K562 (cell line): Measurements from ENCODE around the gene PTOV1. TPM values are rescaled to one million over a fixed set of nuclear protein-coding genes. Genes with fewer than 3 reads are reported as not detected.

Experiments
- CCNT2 ChIP-seq: IDR thresholded peaks from 2 replicates; pipeline ENCODE4 v1.6.1; 2011; ENCODE audit warnings: borderline replicate concordance, low read depth, mild to moderate bottlenecking, moderate library complexity, mixed read lengths, low read length; ENCODE audit not compliant: insufficient read length; ENCODE audit errors: extremely low read depth
- E2F3 ChIP-seq: fragments of 250-450 bp; sonication (Bioruptor Pico); IDR thresholded peaks from 2 replicates; pipeline ENCODE4 v1.4.0; 2020; ENCODE audit warnings: mild to moderate bottlenecking
- HNRNPH1 ChIP-seq: fragments of 200-400 bp; formaldehyde crosslinking; optimal IDR thresholded peaks from 2 replicates; pipeline ENCODE3; 2017; ENCODE audit warnings: low read depth, mild to moderate bottlenecking, low read length, moderate library complexity
- KDM2B ChIP-seq: fragments of 250-450 bp; sonication (Bioruptor Pico); IDR thresholded peaks from 2 replicates; pipeline ENCODE4 v1.8.0; 2021; ENCODE audit warnings: mild to moderate bottlenecking, moderate library complexity
- MCM7 ChIP-seq, 2 experiments: fragments of 450-650 bp; IDR thresholded peaks; 2 replicates each; pipeline ENCODE4 v1.6.1; 2016 to 2018
- MED1 ChIP-seq: sonication (generic); formaldehyde crosslinking; IDR thresholded peaks from 2 replicates; pipeline ENCODE4 v1.8.1; 2023; ENCODE audit warnings: missing genetic modification reagents, borderline replicate concordance
- NFE2L1 ChIP-seq: fragments of 450-650 bp; IDR thresholded peaks from 2 replicates; pipeline ENCODE4 v1.6.1; 2016; ENCODE audit warnings: missing genetic modification characterization, low read depth, mild to moderate bottlenecking, missing compliant biosample characterization, moderate library complexity, borderline replicate concordance
- NUFIP1 ChIP-seq: fragments of 450-650 bp; IDR thresholded peaks from 2 replicates; pipeline ENCODE4 v1.6.1; 2018; ENCODE audit not compliant: partially characterized antibody
- POLR2A ChIP-seq: fragments of 450-650 bp; conservative IDR thresholded peaks from 2 replicates; pipeline ENCODE4 v1.6.1; 2016
- PURB ChIP-seq: sonication (generic); formaldehyde crosslinking; IDR thresholded peaks from 2 replicates; pipeline ENCODE4 v1.9.0; 2021; ENCODE audit warnings: low read depth, mild to moderate bottlenecking, missing genetic modification reagents
- ZNF347 ChIP-seq: fragments of 450-650 bp; formaldehyde crosslinking; IDR thresholded peaks from 2 replicates; pipeline ENCODE4 v1.4.0; 2020; ENCODE audit warnings: low read depth, mild to moderate bottlenecking, moderate library complexity
- polyA plus RNA-seq, 8 experiments: library from polyadenylated mRNA; depleted of rRNA in 4 of 8; stranded (reverse) in 5 of 8; unstranded in 3 of 8; fragments of >200 nt; fragmentation: Nextera tagmentation in 2 of 8; fragmentation: Illumina TruSeq in 1 of 8; extraction: Ambion mirVana in 2 of 8; extraction: Trizol in 1 of 8; gene quantifications; 2 replicates each; pipeline versions ENCODE4 v1.2.1 to v1.2.3, GENCODE V29; 2011 to 2014; ENCODE audit warnings: inconsistent platforms in 1 of 8, missing spikeins in 1 of 8
- total RNA-seq, 7 experiments: library from RNA; depleted of rRNA in 6 of 7; stranded (reverse); fragments of >200 nt in 6 of 7; fragmentation: Illumina TruSeq in 2 of 7; extraction: Trizol in 2 of 7; gene quantifications; 2 replicates each; pipeline versions ENCODE4 v1.2.1 to v1.2.3, GENCODE V29; 2011 to 2021; ENCODE audit warnings: low replicate concordance in 1 of 7
- TF ChIP-seq, protein P1 (sequence below), 3 experiments: IDR thresholded peaks in 2 of 3; conservative IDR thresholded peaks in 1 of 3; 2 replicates each; pipeline ENCODE4 v1.5.1; 2011 to 2012; ENCODE audit warnings: low read length in 3 of 3, mild to moderate bottlenecking in 3 of 3, control low read depth in 2 of 3, improper control_type of control experiment in 1 of 3, inconsistent platforms in 1 of 3, low read depth in 1 of 3, mixed read lengths in 1 of 3, moderate library complexity in 1 of 3; ENCODE audit not compliant: insufficient read depth in 2 of 3
- TF ChIP-seq, protein P2 (sequence below): fragments of 450-650 bp; IDR thresholded peaks from 2 replicates; pipeline ENCODE4 v1.6.1; 2018; ENCODE audit warnings: mild to moderate bottlenecking, low read depth; ENCODE audit not compliant: partially characterized antibody
- TF ChIP-seq, protein P3 (sequence below): fragments of 200-800 bp; sonication (Bioruptor generic); IDR thresholded peaks from 2 replicates; pipeline ENCODE4 v1.6.1; 2017; ENCODE audit warnings: missing genetic modification characterization, missing compliant biosample characterization
- TF ChIP-seq, protein P4 (sequence below): fragments of 200-800 bp; sonication (Bioruptor generic); IDR thresholded peaks from 2 replicates; pipeline ENCODE4 v1.6.1; 2016; ENCODE audit warnings: missing genetic modification characterization, missing compliant biosample characterization
- TF ChIP-seq, protein P5 (sequence below): fragments of 250-450 bp; sonication (Bioruptor Pico); IDR thresholded peaks from 2 replicates; pipeline ENCODE4 v1.8.0; 2022; ENCODE audit warnings: inconsistent platforms

The PTOV1 gene
- total and polyA plus RNA-seq, 9 of the 15 experiments (the other 6 are each of a cell fraction or from before 2014, with no cell fraction given): 4.9 to 169 (median 43.5) TPM

DNA sequence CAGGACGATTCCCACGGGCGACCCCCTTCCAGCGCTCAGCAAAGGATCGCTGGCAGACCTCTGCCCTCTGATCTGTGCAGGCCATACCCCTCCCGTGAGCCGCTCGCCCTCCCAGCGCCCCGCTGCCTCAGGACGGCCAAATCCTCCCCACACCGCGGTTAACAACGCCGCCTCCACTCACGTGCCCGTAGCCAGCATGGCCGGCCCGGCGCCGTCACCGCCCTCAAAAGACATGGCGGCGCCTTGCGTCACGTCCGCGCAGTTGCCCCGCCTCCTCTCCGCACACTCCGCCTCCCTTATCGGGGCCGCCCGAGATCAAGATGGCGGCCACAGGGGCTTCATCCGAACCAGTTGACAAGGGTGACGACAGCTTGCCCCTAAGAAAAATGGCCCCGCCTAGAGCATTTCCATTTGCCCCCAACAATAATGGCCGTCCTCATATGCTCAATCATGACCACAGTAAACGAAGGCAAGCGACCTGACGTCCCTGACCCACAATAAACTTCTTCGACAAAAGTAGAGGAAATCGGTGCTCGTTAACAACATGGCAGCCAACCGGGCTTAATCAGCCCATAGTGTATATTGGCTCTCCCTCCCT lies 25.6 kb downstream of the PTOV1 start (continued):
- TF ChIP-seq ZNF347 (CRISPR knock-in tag): no peak
- TF ChIP-seq NUFIP1: no peak
- TF ChIP-seq, protein P1, sequence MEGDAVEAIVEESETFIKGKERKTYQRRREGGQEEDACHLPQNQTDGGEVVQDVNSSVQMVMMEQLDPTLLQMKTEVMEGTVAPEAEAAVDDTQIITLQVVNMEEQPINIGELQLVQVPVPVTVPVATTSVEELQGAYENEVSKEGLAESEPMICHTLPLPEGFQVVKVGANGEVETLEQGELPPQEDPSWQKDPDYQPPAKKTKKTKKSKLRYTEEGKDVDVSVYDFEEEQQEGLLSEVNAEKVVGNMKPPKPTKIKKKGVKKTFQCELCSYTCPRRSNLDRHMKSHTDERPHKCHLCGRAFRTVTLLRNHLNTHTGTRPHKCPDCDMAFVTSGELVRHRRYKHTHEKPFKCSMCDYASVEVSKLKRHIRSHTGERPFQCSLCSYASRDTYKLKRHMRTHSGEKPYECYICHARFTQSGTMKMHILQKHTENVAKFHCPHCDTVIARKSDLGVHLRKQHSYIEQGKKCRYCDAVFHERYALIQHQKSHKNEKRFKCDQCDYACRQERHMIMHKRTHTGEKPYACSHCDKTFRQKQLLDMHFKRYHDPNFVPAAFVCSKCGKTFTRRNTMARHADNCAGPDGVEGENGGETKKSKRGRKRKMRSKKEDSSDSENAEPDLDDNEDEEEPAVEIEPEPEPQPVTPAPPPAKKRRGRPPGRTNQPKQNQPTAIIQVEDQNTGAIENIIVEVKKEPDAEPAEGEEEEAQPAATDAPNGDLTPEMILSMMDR (IDR thresholded peaks at IDR 0.05 in 2 of 3, conservative IDR thresholded peaks at IDR 0.05 in 1 of 3; ENCODE audit: insufficient read depth in 2 of 3, low read depth in 1 of 3, low read length in 3 of 3): no peak
- TF ChIP-seq HNRNPH1: no peak
- peak; percentile 44 for TF ChIP-seq POLR2A
- peak; percentile 21; the same call in 1 of the 2 replicates for TF ChIP-seq E2F3 (CRISPR knock-in tag)
- TF ChIP-seq, protein P2, sequence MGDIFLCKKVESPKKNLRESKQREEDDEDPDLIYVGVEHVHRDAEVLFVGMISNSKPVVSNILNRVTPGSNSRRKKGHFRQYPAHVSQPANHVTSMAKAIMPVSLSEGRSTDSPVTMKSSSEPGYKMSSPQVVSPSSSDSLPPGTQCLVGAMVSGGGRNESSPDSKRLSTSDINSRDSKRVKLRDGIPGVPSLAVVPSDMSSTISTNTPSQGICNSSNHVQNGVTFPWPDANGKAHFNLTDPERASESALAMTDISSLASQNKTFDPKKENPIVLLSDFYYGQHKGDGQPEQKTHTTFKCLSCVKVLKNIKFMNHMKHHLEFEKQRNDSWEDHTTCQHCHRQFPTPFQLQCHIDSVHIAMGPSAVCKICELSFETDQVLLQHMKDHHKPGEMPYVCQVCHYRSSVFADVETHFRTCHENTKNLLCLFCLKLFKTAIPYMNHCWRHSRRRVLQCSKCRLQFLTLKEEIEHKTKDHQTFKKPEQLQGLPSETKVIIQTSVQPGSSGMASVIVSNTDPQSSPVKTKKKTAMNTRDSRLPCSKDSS: no peak
- TF ChIP-seq MCM7 (IDR thresholded peaks at IDR 0.05): no peak
- TF ChIP-seq, protein P3, sequence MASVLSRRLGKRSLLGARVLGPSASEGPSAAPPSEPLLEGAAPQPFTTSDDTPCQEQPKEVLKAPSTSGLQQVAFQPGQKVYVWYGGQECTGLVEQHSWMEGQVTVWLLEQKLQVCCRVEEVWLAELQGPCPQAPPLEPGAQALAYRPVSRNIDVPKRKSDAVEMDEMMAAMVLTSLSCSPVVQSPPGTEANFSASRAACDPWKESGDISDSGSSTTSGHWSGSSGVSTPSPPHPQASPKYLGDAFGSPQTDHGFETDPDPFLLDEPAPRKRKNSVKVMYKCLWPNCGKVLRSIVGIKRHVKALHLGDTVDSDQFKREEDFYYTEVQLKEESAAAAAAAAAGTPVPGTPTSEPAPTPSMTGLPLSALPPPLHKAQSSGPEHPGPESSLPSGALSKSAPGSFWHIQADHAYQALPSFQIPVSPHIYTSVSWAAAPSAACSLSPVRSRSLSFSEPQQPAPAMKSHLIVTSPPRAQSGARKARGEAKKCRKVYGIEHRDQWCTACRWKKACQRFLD (CRISPR knock-in tag): peak; percentile 86
- TF ChIP-seq, protein P4, sequence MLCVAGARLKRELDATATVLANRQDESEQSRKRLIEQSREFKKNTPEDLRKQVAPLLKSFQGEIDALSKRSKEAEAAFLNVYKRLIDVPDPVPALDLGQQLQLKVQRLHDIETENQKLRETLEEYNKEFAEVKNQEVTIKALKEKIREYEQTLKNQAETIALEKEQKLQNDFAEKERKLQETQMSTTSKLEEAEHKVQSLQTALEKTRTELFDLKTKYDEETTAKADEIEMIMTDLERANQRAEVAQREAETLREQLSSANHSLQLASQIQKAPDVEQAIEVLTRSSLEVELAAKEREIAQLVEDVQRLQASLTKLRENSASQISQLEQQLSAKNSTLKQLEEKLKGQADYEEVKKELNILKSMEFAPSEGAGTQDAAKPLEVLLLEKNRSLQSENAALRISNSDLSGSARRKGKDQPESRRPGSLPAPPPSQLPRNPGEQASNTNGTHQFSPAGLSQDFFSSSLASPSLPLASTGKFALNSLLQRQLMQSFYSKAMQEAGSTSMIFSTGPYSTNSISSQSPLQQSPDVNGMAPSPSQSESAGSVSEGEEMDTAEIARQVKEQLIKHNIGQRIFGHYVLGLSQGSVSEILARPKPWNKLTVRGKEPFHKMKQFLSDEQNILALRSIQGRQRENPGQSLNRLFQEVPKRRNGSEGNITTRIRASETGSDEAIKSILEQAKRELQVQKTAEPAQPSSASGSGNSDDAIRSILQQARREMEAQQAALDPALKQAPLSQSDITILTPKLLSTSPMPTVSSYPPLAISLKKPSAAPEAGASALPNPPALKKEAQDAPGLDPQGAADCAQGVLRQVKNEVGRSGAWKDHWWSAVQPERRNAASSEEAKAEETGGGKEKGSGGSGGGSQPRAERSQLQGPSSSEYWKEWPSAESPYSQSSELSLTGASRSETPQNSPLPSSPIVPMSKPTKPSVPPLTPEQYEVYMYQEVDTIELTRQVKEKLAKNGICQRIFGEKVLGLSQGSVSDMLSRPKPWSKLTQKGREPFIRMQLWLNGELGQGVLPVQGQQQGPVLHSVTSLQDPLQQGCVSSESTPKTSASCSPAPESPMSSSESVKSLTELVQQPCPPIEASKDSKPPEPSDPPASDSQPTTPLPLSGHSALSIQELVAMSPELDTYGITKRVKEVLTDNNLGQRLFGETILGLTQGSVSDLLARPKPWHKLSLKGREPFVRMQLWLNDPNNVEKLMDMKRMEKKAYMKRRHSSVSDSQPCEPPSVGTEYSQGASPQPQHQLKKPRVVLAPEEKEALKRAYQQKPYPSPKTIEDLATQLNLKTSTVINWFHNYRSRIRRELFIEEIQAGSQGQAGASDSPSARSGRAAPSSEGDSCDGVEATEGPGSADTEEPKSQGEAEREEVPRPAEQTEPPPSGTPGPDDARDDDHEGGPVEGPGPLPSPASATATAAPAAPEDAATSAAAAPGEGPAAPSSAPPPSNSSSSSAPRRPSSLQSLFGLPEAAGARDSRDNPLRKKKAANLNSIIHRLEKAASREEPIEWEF: no peak; the same call in 1 of the 2 replicates
- no peak for TF ChIP-seq PURB (CRISPR knock-in tag)
- no peak for TF ChIP-seq KDM2B
- peak; percentile 46 for TF ChIP-seq CCNT2
- TF ChIP-seq, protein P5, sequence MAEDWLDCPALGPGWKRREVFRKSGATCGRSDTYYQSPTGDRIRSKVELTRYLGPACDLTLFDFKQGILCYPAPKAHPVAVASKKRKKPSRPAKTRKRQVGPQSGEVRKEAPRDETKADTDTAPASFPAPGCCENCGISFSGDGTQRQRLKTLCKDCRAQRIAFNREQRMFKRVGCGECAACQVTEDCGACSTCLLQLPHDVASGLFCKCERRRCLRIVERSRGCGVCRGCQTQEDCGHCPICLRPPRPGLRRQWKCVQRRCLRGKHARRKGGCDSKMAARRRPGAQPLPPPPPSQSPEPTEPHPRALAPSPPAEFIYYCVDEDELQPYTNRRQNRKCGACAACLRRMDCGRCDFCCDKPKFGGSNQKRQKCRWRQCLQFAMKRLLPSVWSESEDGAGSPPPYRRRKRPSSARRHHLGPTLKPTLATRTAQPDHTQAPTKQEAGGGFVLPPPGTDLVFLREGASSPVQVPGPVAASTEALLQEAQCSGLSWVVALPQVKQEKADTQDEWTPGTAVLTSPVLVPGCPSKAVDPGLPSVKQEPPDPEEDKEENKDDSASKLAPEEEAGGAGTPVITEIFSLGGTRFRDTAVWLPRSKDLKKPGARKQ (CRISPR knock-in tag): no peak
- no peak for TF ChIP-seq MED1
- no peak for TF ChIP-seq NFE2L1 (tag)
